AG04450 (cell line): ENCODE results near the gene LRIT1. TPM values are rescaled to one million over a fixed set of nuclear protein-coding genes. Genes with fewer than 3 reads are reported as not detected.

Source experiments
- CTCF ChIA-PET: fragments of 300-600, 350-600 bp; formaldehyde crosslinking; extraction: SDS; loops from one replicate; lab custom pipeline; 2022; ENCODE audit warnings: antibody characterized with exemption, inconsistent platforms; lab: Charles Lee
- POLR2A ChIA-PET: fragments of 350-600 bp; formaldehyde crosslinking; extraction: SDS; loops from one replicate; lab custom pipeline; 2021; ENCODE audit warnings: antibody characterized with exemption, inconsistent platforms; lab: Yijun Ruan, JAX
- DNase-seq: peaks from one replicate; pipeline ENCODE4 v3.0.0-alpha.2; 2011; ENCODE audit warnings: low read depth, low spot score
- H3K27ac ChIP-seq: one replicate; pipeline ENCODE4 v1.5.1; 2012; ENCODE audit warnings: low read depth, low read length, control low read depth
- H3K27me3 ChIP-seq: one replicate; pipeline ENCODE4 v1.6.0; 2012; ENCODE audit warnings: low read length; ENCODE audit not compliant: control insufficient read depth, insufficient read depth
- H3K4me3 ChIP-seq: 2 replicates; pipeline ENCODE4 v1.5.1; 2011; ENCODE audit warnings: mild to moderate bottlenecking, low read depth, low read length, control low read depth
- H3K9me3 ChIP-seq: 2 replicates; pipeline ENCODE4 v1.5.1; 2012; ENCODE audit warnings: low read length; ENCODE audit not compliant: control insufficient read depth, insufficient read depth
- CTCF ChIP-seq: IDR thresholded peaks from 2 replicates; pipeline ENCODE4 v1.5.1; 2011; ENCODE audit warnings: low read depth, low read length, control low read depth, inconsistent platforms
- polyA plus RNA-seq: library from polyadenylated mRNA; depleted of rRNA; stranded (reverse); fragments of >200 nt; gene quantifications from 2 replicates; pipeline ENCODE4 v1.2.3, GENCODE V29; 2011

The LRIT1 gene
- polyA plus RNA-seq, 1 experiment = not detected

GRCh38 chr10:84227810-84228209 is 13.5 kb downstream of the LRIT1 start:
- no peak for DNase-seq
- CTCF ChIA-PET = no interaction called here
- H3K27me3 ChIP-seq = no peaks in the 10 kb centered on the region
- POLR2A ChIA-PET = no interaction called here
- no peak overlapping the region for H3K4me3 ChIP-seq
- no peak overlapping the region for H3K27ac ChIP-seq
- no peaks in the 10 kb centered on the region for H3K9me3 ChIP-seq
- TF ChIP-seq CTCF = no peak

GRCh38 chr10:84226616-84227015 is 14.7 kb downstream of the LRIT1 start:
- no peak for DNase-seq
- CTCF ChIA-PET = no interaction called here
- H3K27ac ChIP-seq = no peak overlapping the region
- no peaks in the 10 kb centered on the region for H3K27me3 ChIP-seq
- no peak for TF ChIP-seq CTCF
- POLR2A ChIA-PET = no interaction called here
- no peaks in the 10 kb centered on the region for H3K9me3 ChIP-seq
- no peak overlapping the region for H3K4me3 ChIP-seq

- CTCF ChIA-PET = no interaction called here
- no peak within 1 kb of the TSS for H3K27ac ChIP-seq
- H3K9me3 ChIP-seq = no peaks in the 10 kb centered on the region
- POLR2A ChIA-PET = no interaction called here
- H3K4me3 ChIP-seq = no peak within 1 kb of the TSS
- H3K27me3 ChIP-seq = no peaks in the 10 kb centered on the region
- DNase-seq = no peak
- no peak for TF ChIP-seq CTCF
Observed at GRCh38 chr10:84225427-84226173, 15.7 kb downstream of the LRIT1 start, which contains the start of gene LRIT2. LRIT2 (minus strand) TSS chr10:84225544; CDS start chr10:84225520, 24 bp downstream.

GRCh38 chr10:84224411-84225028 is 16.8 kb downstream of the LRIT1 start:
- H3K27ac ChIP-seq = no peak overlapping the region
- CTCF ChIA-PET = interaction anchor here (0.6 kb wide), 1 partner anchor 313 kb away, joined by 3 read pairs; no protein-coding TSS in a partner anchor
- no peaks in the 10 kb centered on the region for H3K27me3 ChIP-seq
- no peak overlapping the region for H3K4me3 ChIP-seq
- no peak for TF ChIP-seq CTCF
- H3K9me3 ChIP-seq = no peaks in the 10 kb centered on the region
- no peak for DNase-seq
- POLR2A ChIA-PET = no interaction called here

GRCh38 chr10:84221916-84222315 is 19.4 kb downstream of the LRIT1 start:
- POLR2A ChIA-PET = no interaction called here
- CTCF ChIA-PET = no interaction called here
- no peak for TF ChIP-seq CTCF

More at GRCh38 chr10:84221916-84222315, 19.4 kb downstream of the LRIT1 start:
- no peak overlapping the region for H3K27ac ChIP-seq
- H3K4me3 ChIP-seq = no peak overlapping the region
- H3K27me3 ChIP-seq = no peaks in the 10 kb centered on the region
- no peak for DNase-seq
- no peaks in the 10 kb centered on the region for H3K9me3 ChIP-seq
